ENCODE results near the gene CREBRF. TPM values are rescaled to one million over a fixed set of nuclear protein-coding genes. Genes with fewer than 3 reads are reported as not detected.

CREBRF gene
- total and polyA plus RNA-seq, 2 of the 8 experiments (the other 6 are each of a cell fraction or from before 2014, with no cell fraction given): 1.2 to 4.7 TPM

DNA sequence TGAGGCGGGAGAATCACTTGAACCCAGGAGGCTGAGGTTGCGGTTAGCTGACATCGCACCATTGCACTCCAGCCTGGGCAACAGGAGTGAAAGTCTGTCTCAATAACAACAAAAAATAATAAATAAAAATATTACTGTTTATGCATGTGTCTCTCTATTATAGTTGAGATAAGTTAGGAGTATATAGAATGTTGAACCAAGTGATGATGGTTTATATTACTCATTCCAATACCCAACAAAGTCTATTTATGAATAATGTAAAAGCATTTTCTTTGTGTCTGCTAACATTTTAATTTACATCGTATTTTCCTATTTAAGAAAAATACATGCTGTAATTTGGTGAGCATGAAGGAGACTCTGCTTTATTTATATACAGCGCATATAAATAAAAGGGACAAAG lies 35.8 kb downstream of the CREBRF start:
- 86% methylated on average over 5 of the region's 5 CpGs; no CpG with 5 or more reads in 1 of the 2 experiments for WGBS, 2 experiments (ENCODE audit: extremely low coverage in 1 of 2, insufficient coverage in 1 of 2, insufficient read length in 1 of 2, insufficient replicate concordance in 2 of 2, low coverage in 1 of 2, low lambda C conversion rate in 2 of 2, missing lambda C conversion rate in 1 of 2)
- no peak overlapping the region for H3K56ac ChIP-seq (replicated peaks; ENCODE audit: insufficient read length, low read depth, low read length)
- H2BK15ac ChIP-seq (ENCODE audit: low read length): no peak overlapping the region
- H3K23ac ChIP-seq (ENCODE audit: insufficient read length): no peak overlapping the region
- H2AK5ac ChIP-seq (ENCODE audit: low read depth, low read length): no peak overlapping the region
- H4K5ac ChIP-seq (ENCODE audit: insufficient read length, low read depth, low read length): no peak overlapping the region
- H3K36me3 ChIP-seq (ENCODE audit: control insufficient read depth in 2 of 4, insufficient read depth in 4 of 4, low read length in 3 of 4): no peaks in the 10 kb centered on the region
- no peak overlapping the region for H2BK12ac ChIP-seq (ENCODE audit: low read depth, low read length)
- no peak overlapping the region for H3K9ac ChIP-seq (replicated peaks in 1 of 4; ENCODE audit: extremely low read depth in 1 of 4, low read depth in 3 of 4, low read length in 3 of 4)
- DNase-seq (ENCODE audit: low read depth in 1 of 2, low spot score in 2 of 2) (no peak), FAIRE-seq (no peak)
- no peak overlapping the region for H3K18ac ChIP-seq (ENCODE audit: extremely low read depth, low read length)
- H2BK20ac ChIP-seq (ENCODE audit: low read length): no peak overlapping the region
- H3K79me2 ChIP-seq (ENCODE audit: control insufficient read depth in 1 of 2, insufficient read depth in 2 of 2, low read length in 2 of 2): no peaks in the 10 kb centered on the region
- H4K91ac ChIP-seq (replicated peaks; ENCODE audit: insufficient read length, low read length): no peak overlapping the region
- no peak overlapping the region for H3K4me3 ChIP-seq (ENCODE audit: extremely low read depth in 1 of 4, insufficient read depth in 2 of 4, low read depth in 3 of 4, low read length in 4 of 4)
- no peak overlapping the region for H3K4me2 ChIP-seq (ENCODE audit: insufficient read depth in 1 of 2, low read depth in 2 of 2, low read length in 2 of 2)
- no peaks in the 10 kb centered on the region for H3K4me1 ChIP-seq (replicated peaks in 1 of 4; ENCODE audit: control insufficient read depth in 3 of 4, insufficient read depth in 4 of 4, low read length in 3 of 4)
- H3K4ac ChIP-seq (replicated peaks; ENCODE audit: insufficient read length, low read depth, low read length): no peak overlapping the region
- CTCF ChIA-PET (ENCODE audit: partially characterized antibody): interaction anchor here (0.7 to 1.1 kb wide), 2 partner anchors 10 to 394 kb away, joined by 3 read pairs; no protein-coding TSS in a partner anchor
- no peaks in the 10 kb centered on the region for H3K23me2 ChIP-seq (ENCODE audit: low read depth, low read length)
- H2BK5ac ChIP-seq (ENCODE audit: low read depth, low read length): no peak overlapping the region
- no peaks in the 10 kb centered on the region for H3K79me1 ChIP-seq (ENCODE audit: low read depth, low read length)
- H3K27ac ChIP-seq (ENCODE audit: low read depth, low read length): no peak overlapping the region
- H2BK120ac ChIP-seq (replicated peaks; ENCODE audit: low read depth, low read length): no peak overlapping the region
- H4K8ac ChIP-seq (ENCODE audit: extremely low read depth, insufficient read depth, low read length): no peak overlapping the region
- POLR2A ChIA-PET (ENCODE audit: partially characterized antibody): no interaction called here
- no peaks in the 10 kb centered on the region for H3K9me3 ChIP-seq (ENCODE audit: insufficient read depth in 2 of 2, low read depth in 1 of 2, low read length in 1 of 2)
- H2AFZ ChIP-seq (ENCODE audit: low read length): no peak overlapping the region
- H3K27me3 ChIP-seq (replicated peaks in 1 of 4; ENCODE audit: control insufficient read depth in 3 of 4, extremely low read depth in 1 of 4, insufficient read depth in 3 of 4, low read length in 3 of 4): no peaks in the 10 kb centered on the region
- H3K14ac ChIP-seq (ENCODE audit: insufficient read length): no peak overlapping the region
- no peaks in the 10 kb centered on the region for H4K20me1 ChIP-seq (replicated peaks in 1 of 2; ENCODE audit: control insufficient read depth in 1 of 2, insufficient read depth in 2 of 2, low read length in 2 of 2)
- TF ChIP-seq GABPA (IDR thresholded peaks at IDR 0.05; ENCODE audit: borderline replicate concordance, insufficient read depth, low read length) (no peak), MAFK (IDR thresholded peaks at IDR 0.05; ENCODE audit: low read depth, low read length) (no peak), JUN (IDR thresholded peaks at IDR 0.05; ENCODE audit: low read depth, low read length) (no peak), FOSL1 (IDR thresholded peaks at IDR 0.05; ENCODE audit: insufficient read depth, low read depth, low read length) (no peak), HDAC6 (IDR thresholded peaks at IDR 0.05; ENCODE audit: low read depth, low read length) (no peak), RBBP5 (IDR thresholded peaks at IDR 0.05; ENCODE audit: borderline replicate concordance, low read depth, low read length) (no peak), KDM5A (IDR thresholded peaks at IDR 0.05; ENCODE audit: low read length) (no peak), KDM1A (IDR thresholded peaks at IDR 0.05; ENCODE audit: borderline replicate concordance, low read length) (no peak), EGR1 (IDR thresholded peaks at IDR 0.05; ENCODE audit: borderline replicate concordance, low read depth, low read length) (no peak), TCF12 (IDR thresholded peaks at IDR 0.05; ENCODE audit: low read depth, low read length) (no peak), TBP (IDR thresholded peaks at IDR 0.05; ENCODE audit: low read depth, low read length) (no peak), CHD1 (IDR thresholded peaks at IDR 0.05; ENCODE audit: low read depth, low read length) (no peak), BACH1 (IDR thresholded peaks at IDR 0.05; ENCODE audit: low read length) (no peak), RNF2 (IDR thresholded peaks at IDR 0.05; ENCODE audit: borderline replicate concordance, low read depth, low read length, missing control alignments, poor library complexity, severe bottlenecking) (no peak)

Measured in H1 (cell line).